Epithelial cell of proximal tubule (primary cell): ENCODE results near the gene KCNQ1. TPM values are rescaled to one million over a fixed set of nuclear protein-coding genes. Genes with fewer than 3 reads are reported as not detected.

Experiments used
- DNase-seq: peaks from one replicate; pipeline ENCODE4 v3.0.0-alpha.2; 2011; ENCODE audit warnings: low read depth
- H3K4me3 ChIP-seq: 2 replicates; pipeline ENCODE4 v1.5.1; 2011; ENCODE audit warnings: low read depth, mild to moderate bottlenecking, low read length
- CTCF ChIP-seq: conservative IDR thresholded peaks from 2 replicates; pipeline ENCODE4 v1.5.1; 2012; ENCODE audit warnings: low read depth, mild to moderate bottlenecking, low read length
- total RNA-seq: library from RNA; depleted of rRNA; stranded (reverse); fragments of >200 nt; gene quantifications from 2 replicates; pipeline ENCODE4 v1.2.3, GENCODE V29; 2015

KCNQ1 gene
- total RNA-seq, 1 donor from 2014 or later = 0.46 TPM

DNA sequence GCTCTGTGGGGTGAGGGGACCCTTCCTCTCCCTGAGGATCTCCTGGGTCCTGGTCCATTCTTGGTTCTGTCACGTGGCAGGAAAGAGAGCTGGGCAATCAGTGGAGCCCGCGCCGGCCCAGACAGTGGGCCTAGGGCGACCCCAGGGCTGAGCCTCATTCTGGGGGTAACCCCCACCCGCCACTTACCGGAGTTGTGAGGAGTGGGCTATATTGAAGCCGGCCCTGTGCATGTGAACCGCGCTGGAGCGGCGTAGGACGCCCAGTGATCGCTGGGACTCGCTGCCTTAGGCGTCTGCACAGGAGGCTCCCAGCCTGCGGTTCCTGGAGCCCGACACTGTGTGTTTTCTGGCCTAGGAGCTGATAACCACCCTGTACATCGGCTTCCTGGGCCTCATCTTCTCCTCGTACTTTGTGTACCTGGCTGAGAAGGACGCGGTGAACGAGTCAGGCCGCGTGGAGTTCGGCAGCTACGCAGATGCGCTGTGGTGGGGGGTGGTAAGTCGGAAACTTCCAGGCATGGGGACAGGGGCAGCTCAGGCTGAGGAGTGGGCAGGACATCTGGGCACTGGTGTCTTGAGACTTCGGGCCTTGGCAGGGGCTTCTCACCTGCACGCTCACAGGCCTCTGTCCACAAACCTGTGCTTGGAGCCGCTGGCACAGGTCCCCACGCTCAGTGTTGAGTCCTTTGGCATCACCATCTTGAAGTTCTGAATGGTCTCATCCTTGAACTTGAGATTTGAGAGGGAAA, 127.9 kb downstream of the KCNQ1 start:
- no peak for TF ChIP-seq CTCF
- no peak for DNase-seq

DNA sequence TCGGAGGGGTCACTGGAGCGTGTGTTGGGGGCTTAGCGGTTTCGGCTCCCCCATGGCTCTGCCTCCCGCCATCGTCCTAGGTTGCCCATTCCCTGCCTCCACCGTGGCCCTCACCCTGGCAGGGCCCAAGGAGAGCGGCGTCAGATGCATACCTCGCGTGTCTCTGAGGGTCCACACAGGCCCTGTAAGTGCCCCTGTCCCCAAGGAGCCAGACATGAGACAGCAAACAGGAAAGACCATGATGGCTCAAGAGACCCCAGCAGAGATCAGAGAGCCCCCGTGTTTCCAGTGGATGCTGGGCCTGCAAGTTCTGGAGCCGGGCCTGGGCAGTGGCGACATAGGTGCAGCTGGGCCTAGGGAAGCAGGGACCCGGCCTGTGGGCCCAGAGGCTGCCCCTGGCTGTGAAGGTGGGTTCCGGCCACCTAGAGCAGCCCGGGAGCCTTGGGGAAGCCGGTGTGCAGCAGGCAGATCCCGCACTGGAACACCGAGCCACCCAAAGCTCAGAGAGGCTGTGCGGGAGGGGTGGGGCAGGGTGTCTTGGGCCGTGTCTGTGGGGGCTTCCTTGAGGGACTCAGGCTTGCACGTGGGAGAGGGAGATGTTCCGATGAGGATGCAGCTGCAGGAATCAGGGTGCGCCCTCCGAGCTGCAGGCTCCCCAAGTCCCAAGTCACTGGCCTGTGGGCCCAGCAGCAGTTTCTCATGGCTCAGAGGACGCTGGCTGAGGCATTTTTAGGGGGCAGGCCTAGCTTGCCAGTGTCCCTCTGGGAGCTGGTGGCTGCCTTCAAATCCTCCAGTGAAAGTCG, 128.6 kb downstream of the KCNQ1 start:
- DNase-seq = no peak
- TF ChIP-seq CTCF = no peak
- no peak overlapping the region for H3K4me3 ChIP-seq

More for the DNA sequence above, 127.9 kb downstream of the KCNQ1 start:
- H3K4me3 ChIP-seq = no peak overlapping the region

DNA sequence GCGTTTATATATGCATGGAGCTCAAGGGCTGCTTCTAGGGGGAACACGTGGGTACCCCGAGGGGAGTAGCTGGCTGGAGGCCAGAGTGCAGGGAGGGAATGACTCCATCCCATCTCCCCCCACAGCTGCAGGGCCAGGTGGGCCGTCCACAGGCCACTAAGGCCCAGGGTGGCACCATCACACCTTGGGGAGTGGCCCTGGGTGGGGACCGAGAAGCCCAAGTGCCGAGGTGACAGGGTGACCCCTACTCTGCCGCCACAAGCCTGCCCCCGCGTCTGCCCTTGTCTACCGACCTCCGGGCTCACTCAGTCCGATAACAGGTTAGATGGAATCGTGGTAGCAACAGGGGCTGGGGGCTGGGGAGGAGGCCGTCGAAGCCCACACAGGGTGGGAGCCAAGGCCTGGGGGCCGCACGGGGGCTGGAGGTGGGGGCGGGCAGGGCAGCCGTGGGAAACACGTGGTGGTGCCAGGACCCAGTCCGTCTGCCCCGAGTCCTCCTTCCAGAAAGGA, 129.3 kb downstream of the KCNQ1 start:
- H3K4me3 ChIP-seq = no peak overlapping the region
- no peak for TF ChIP-seq CTCF
- DNase-seq = no peak

DNA sequence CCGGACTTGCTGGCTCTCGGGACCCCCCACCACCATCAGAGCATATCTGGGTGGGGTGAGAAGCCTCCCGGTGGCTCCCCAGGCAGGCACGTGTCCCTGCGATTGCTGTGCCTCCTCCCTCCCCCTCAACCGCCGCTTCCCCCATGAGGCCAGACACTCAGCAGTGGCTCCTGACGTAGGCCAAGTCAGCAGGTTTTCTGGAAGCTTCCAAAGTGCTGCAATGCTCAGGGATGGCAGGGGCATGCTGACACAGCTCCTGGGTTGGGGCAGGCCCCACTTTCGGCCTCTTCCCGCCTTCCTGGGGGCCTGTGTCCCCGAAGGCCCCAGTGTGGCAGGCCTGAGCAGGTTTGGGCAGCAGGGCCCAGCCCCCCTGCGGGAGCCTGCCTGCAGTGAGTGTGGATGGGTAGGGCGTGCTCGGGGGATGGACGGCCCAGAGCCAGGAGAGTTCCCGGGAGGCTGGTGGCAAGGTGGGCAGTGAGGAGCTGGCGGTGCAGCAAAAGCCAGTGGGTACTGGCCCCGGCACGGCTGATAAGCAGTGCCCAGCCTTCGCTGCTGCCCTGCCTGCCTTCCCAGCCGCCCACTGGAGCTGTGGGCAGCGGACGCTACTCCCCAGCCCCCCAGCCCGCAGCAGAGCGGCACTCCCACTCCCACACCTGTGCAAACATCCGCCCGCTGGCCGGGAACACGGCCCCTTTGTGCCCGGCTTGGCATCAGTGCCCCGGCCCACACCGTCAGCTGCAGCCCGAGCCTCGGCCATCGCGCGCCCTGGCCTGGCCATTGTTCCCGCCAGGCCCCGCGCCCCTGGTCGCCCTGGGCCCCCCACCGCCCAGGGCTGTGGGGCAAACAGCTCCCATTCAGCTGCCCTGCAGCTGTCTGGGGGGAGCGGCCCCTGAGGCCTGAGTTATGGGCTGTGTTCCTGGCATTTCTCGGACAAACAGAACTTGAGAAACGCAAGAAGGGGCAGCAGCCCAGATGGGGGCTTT, 130.0 kb downstream of the KCNQ1 start:
- DNase-seq = no peak

DNA sequence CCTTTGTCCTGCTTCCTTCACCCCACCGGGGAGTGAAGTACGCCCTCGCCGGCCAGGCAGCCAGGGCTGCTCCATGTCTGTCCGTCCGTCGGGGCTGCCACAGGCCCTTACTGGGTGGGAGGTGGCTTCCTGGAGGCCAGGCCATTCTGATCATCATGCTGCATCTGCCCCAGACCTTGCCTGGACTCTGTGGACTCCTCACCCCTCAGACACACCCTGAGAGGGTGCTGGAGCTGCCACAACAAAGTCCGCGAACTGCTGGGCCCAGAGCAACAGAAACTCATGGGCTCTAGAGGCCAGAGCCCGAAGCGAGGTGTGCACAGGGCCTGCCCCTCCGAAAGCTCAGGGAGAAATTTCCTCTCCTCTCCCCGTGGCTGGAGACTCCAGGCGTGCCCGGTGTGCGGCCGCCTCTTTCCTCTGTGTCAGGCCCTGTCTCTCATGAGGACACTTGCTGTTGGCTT, 130.8 kb downstream of the KCNQ1 start:
- no peak for TF ChIP-seq CTCF
- DNase-seq = no peak
- no peak overlapping the region for H3K4me3 ChIP-seq

More for the DNA sequence above, 130.0 kb downstream of the KCNQ1 start:
- no peak overlapping the region for H3K4me3 ChIP-seq
- TF ChIP-seq CTCF = no peak

- no peak overlapping the region for H3K4me3 ChIP-seq
- no peak for TF ChIP-seq CTCF
- DNase-seq = no peak
Observed at GRCh38 chr11:2576111-2576510, 131.3 kb downstream of the KCNQ1 start.
